Mesendoderm (in vitro differentiated cells): ENCODE data around the gene TUT7.

Experiments used
- DNase-seq: peaks from one replicate; pipeline ENCODE4 v3.0.0; 2013
- H2AK5ac ChIP-seq: 2 replicates; pipeline ENCODE4 v1.6.1; 2013; ENCODE audit warnings: low read length, inconsistent platforms
- H2BK120ac ChIP-seq: 2 replicates; pipeline ENCODE4 v1.6.1; 2013; ENCODE audit warnings: low read depth, mild to moderate bottlenecking, low read length, moderate library complexity, mixed read lengths
- H2BK15ac ChIP-seq: replicated peaks from 2 replicates; pipeline ENCODE4 v1.6.1; 2013; ENCODE audit warnings: low read depth, mild to moderate bottlenecking, moderate library complexity
- H2BK5ac ChIP-seq: 2 replicates; pipeline ENCODE4 v1.6.1; 2013; ENCODE audit warnings: low read length, inconsistent platforms
- H3K18ac ChIP-seq: 2 replicates; pipeline ENCODE4 v1.6.1; 2013; ENCODE audit warnings: mild to moderate bottlenecking, low read length, mixed read lengths
- H3K23ac ChIP-seq: one replicate; pipeline ENCODE4 v1.6.1; 2013; ENCODE audit warnings: low read length
- H3K27ac ChIP-seq: 2 replicates; pipeline ENCODE4 v1.5.1; 2013; ENCODE audit warnings: low read depth, mild to moderate bottlenecking, inconsistent platforms, low read length, moderate library complexity
- H3K27me3 ChIP-seq: 2 replicates; pipeline ENCODE4 v1.6.1; 2013; ENCODE audit warnings: low read length, control low read depth, mild to moderate bottlenecking, inconsistent platforms; ENCODE audit not compliant: insufficient read depth, poor library complexity
- H3K36me3 ChIP-seq: 2 replicates; pipeline ENCODE4 v1.6.1; 2013; ENCODE audit warnings: low read length, inconsistent platforms; ENCODE audit not compliant: control insufficient read depth, insufficient read depth
- H3K4ac ChIP-seq: one replicate; pipeline ENCODE4 v1.6.1; 2013; ENCODE audit warnings: low read depth, mild to moderate bottlenecking, low read length, moderate library complexity
- H3K4me1 ChIP-seq: 2 replicates; pipeline ENCODE4 v1.6.1; 2013; ENCODE audit warnings: low read depth, low read length, inconsistent platforms; ENCODE audit not compliant: control insufficient read depth
- H3K4me2 ChIP-seq: 2 replicates; pipeline ENCODE4 v1.6.1; 2013; ENCODE audit warnings: low read length
- H3K4me3 ChIP-seq: 2 replicates; pipeline ENCODE4 v1.5.1; 2013; ENCODE audit warnings: mild to moderate bottlenecking, low read length
- H3K56ac ChIP-seq: one replicate; pipeline ENCODE4 v1.6.1; 2013; ENCODE audit warnings: low read length
- H3K79me1 ChIP-seq: 2 replicates; pipeline ENCODE4 v1.6.1; 2013; ENCODE audit warnings: low read length, inconsistent platforms
- H3K79me2 ChIP-seq: 2 replicates; pipeline ENCODE4 v1.6.1; 2013; ENCODE audit warnings: mild to moderate bottlenecking, low read length; ENCODE audit not compliant: control insufficient read depth, insufficient read depth
- H3K9ac ChIP-seq: 2 replicates; pipeline ENCODE4 v1.6.1; 2013; ENCODE audit warnings: low read length, inconsistent platforms
- H4K5ac ChIP-seq: one replicate; pipeline ENCODE4 v1.6.1; 2013; ENCODE audit warnings: low read length
- H4K8ac ChIP-seq: one replicate; pipeline ENCODE4 v1.6.1; 2013; ENCODE audit warnings: low read depth, mild to moderate bottlenecking, control low read depth, low read length, moderate library complexity
- WGBS: extraction: QIAGEN DNeasy Blood & Tissue Kit; methylation state at CpG from one replicate; pipeline ENCODE4 v1.1.7; 2013; ENCODE audit warnings: low lambda C conversion rate, missing lambda C conversion rate; ENCODE audit not compliant: insufficient coverage; ENCODE audit errors: extremely low coverage; 5-methylcytosine and 5-hydroxymethylcytosine counted together

The TUT7 gene

GRCh38 chr9:86259557-86259956 is 94.7 kb downstream of the TUT7 start, which contains the start of gene C9orf153:
Gene C9orf153, minus strand, starts transcription at chr9:86259657. Its CDS starts 30,054 bp downstream, at chr9:86229603.
- no peak within 1 kb of the TSS for H2BK15ac ChIP-seq
- no CpG with 5 or more reads among the region's 8 CpGs for WGBS
- no peaks in the 10 kb centered on the region for H3K4me1 ChIP-seq
- H3K23ac ChIP-seq: no peak within 1 kb of the TSS
- H2BK5ac ChIP-seq: no peak within 1 kb of the TSS
- no peak within 1 kb of the TSS for H3K4me3 ChIP-seq
- no peak within 1 kb of the TSS for H2BK120ac ChIP-seq
- H4K5ac ChIP-seq: no peak within 1 kb of the TSS
- no peak within 1 kb of the TSS for H3K18ac ChIP-seq
- H3K79me2 ChIP-seq: no peaks in the 10 kb centered on the region
- no peak within 1 kb of the TSS for H3K4me2 ChIP-seq
- H2AK5ac ChIP-seq: no peak within 1 kb of the TSS
- no peak within 1 kb of the TSS for H3K56ac ChIP-seq
- H3K27me3 ChIP-seq: no peaks in the 10 kb centered on the region
- H4K8ac ChIP-seq: no peak within 1 kb of the TSS
- no peak within 1 kb of the TSS for H3K27ac ChIP-seq
- no peak within 1 kb of the TSS for H3K9ac ChIP-seq
- no peaks in the 10 kb centered on the region for H3K79me1 ChIP-seq
- H3K4ac ChIP-seq: no peak within 1 kb of the TSS
- DNase-seq: no peak
- H3K36me3 ChIP-seq: peaks cover 2% of the 10 kb centered on the region

GRCh38 chr9:86257391-86257790 is 96.8 kb downstream of the TUT7 start:
- H2BK5ac ChIP-seq: no peak overlapping the region
- H2BK120ac ChIP-seq: no peak overlapping the region
- H3K27me3 ChIP-seq: no peaks in the 10 kb centered on the region
- no peak overlapping the region for H3K4ac ChIP-seq
- H3K79me2 ChIP-seq: no peaks in the 10 kb centered on the region
- no peak overlapping the region for H3K18ac ChIP-seq
- H4K5ac ChIP-seq: no peak overlapping the region
- no peaks in the 10 kb centered on the region for H3K4me1 ChIP-seq
- H4K8ac ChIP-seq: no peak overlapping the region
- no peak overlapping the region for H2BK15ac ChIP-seq
- DNase-seq: no peak
- H3K56ac ChIP-seq: no peak overlapping the region
- no peak overlapping the region for H3K23ac ChIP-seq
- H3K79me1 ChIP-seq: no peaks in the 10 kb centered on the region
- no CpG with 5 or more reads among the region's 2 CpGs for WGBS
- H3K27ac ChIP-seq: no peak overlapping the region
- H3K36me3 ChIP-seq: no peaks in the 10 kb centered on the region
- H3K9ac ChIP-seq: no peak overlapping the region
- H2AK5ac ChIP-seq: no peak overlapping the region
- no peak overlapping the region for H3K4me2 ChIP-seq
- no peak overlapping the region for H3K4me3 ChIP-seq

- no peak overlapping the region for H3K4me2 ChIP-seq
- H3K56ac ChIP-seq: no peak overlapping the region
- no peak overlapping the region for H3K4ac ChIP-seq
- H3K79me1 ChIP-seq: no peaks in the 10 kb centered on the region
- H3K79me2 ChIP-seq: no peaks in the 10 kb centered on the region
- H2BK120ac ChIP-seq: no peak overlapping the region
- WGBS: no CpG with 5 or more reads among the region's 3 CpGs
- no peak for DNase-seq
- H2BK15ac ChIP-seq: no peak overlapping the region
- no peak overlapping the region for H2AK5ac ChIP-seq
- no peak overlapping the region for H3K4me3 ChIP-seq
- H2BK5ac ChIP-seq: no peak overlapping the region
- H3K27ac ChIP-seq: no peak overlapping the region
- no peaks in the 10 kb centered on the region for H3K36me3 ChIP-seq
- no peak overlapping the region for H4K5ac ChIP-seq
- H3K23ac ChIP-seq: no peak overlapping the region
- no peak overlapping the region for H4K8ac ChIP-seq
- H3K18ac ChIP-seq: no peak overlapping the region
- no peaks in the 10 kb centered on the region for H3K27me3 ChIP-seq
- H3K9ac ChIP-seq: no peak overlapping the region
- no peaks in the 10 kb centered on the region for H3K4me1 ChIP-seq
Measured at GRCh38 chr9:86256653-86257052, 97.6 kb downstream of the TUT7 start.

- H3K79me1 ChIP-seq: no peaks in the 10 kb centered on the region
- H4K8ac ChIP-seq: no peak overlapping the region
- no peak overlapping the region for H3K4ac ChIP-seq
- H3K27me3 ChIP-seq: no peaks in the 10 kb centered on the region
- H3K4me3 ChIP-seq: no peak overlapping the region
- no peaks in the 10 kb centered on the region for H3K79me2 ChIP-seq
- H3K27ac ChIP-seq: no peak overlapping the region
- H3K36me3 ChIP-seq: no peaks in the 10 kb centered on the region
- WGBS: no CpG with 5 or more reads among the region's 3 CpGs
- no peak overlapping the region for H3K56ac ChIP-seq
- H4K5ac ChIP-seq: no peak overlapping the region
- H2BK120ac ChIP-seq: no peak overlapping the region
- no peak overlapping the region for H2AK5ac ChIP-seq
- no peak overlapping the region for H2BK15ac ChIP-seq
- no peak overlapping the region for H3K18ac ChIP-seq
- no peak overlapping the region for H3K4me2 ChIP-seq
- H3K23ac ChIP-seq: no peak overlapping the region
- no peak for DNase-seq
- no peaks in the 10 kb centered on the region for H3K4me1 ChIP-seq
- no peak overlapping the region for H2BK5ac ChIP-seq
- H3K9ac ChIP-seq: no peak overlapping the region
Measured at GRCh38 chr9:86253577-86253976, 100.6 kb downstream of the TUT7 start.

GRCh38 chr9:86252870-86253269 is 101.3 kb downstream of the TUT7 start:
- Histone ChIP-seq H3K9ac (no peak overlapping the region), H3K4me3 (no peak overlapping the region), H4K8ac (no peak overlapping the region), H3K4ac (no peak overlapping the region), H3K18ac (no peak overlapping the region), H3K4me1 (no peaks in the 10 kb centered on the region), H3K36me3 (no peaks in the 10 kb centered on the region), H3K4me2 (no peak overlapping the region), H3K79me1 (no peaks in the 10 kb centered on the region), H4K5ac (no peak overlapping the region), H2BK5ac (no peak overlapping the region), H3K79me2 (no peaks in the 10 kb centered on the region), H2BK15ac (no peak overlapping the region), H3K27me3 (no peaks in the 10 kb centered on the region), H3K56ac (no peak overlapping the region), H3K23ac (no peak overlapping the region), H3K27ac (no peak overlapping the region), H2AK5ac (no peak overlapping the region), H2BK120ac (no peak overlapping the region)
- DNase-seq: peak; percentile 22
- WGBS: no CpG with 5 or more reads among the region's 1 CpG

GRCh38 chr9:86250123-86250522 is 104.1 kb downstream of the TUT7 start:
- H2BK15ac ChIP-seq: no peak overlapping the region
- no peak overlapping the region for H2AK5ac ChIP-seq
- H3K4me3 ChIP-seq: no peak overlapping the region
- H3K56ac ChIP-seq: no peak overlapping the region
- no peak overlapping the region for H3K27ac ChIP-seq
- DNase-seq: no peak
- H3K79me2 ChIP-seq: no peaks in the 10 kb centered on the region
- H4K5ac ChIP-seq: no peak overlapping the region
- H3K23ac ChIP-seq: no peak overlapping the region
- no peak overlapping the region for H2BK120ac ChIP-seq
- H3K27me3 ChIP-seq: no peaks in the 10 kb centered on the region
- no peaks in the 10 kb centered on the region for H3K4me1 ChIP-seq
- H3K36me3 ChIP-seq: no peaks in the 10 kb centered on the region
- no peaks in the 10 kb centered on the region for H3K79me1 ChIP-seq
- no peak overlapping the region for H4K8ac ChIP-seq
- no peak overlapping the region for H3K4ac ChIP-seq
- no peak overlapping the region for H3K4me2 ChIP-seq
- H2BK5ac ChIP-seq: no peak overlapping the region
- H3K9ac ChIP-seq: no peak overlapping the region
- H3K18ac ChIP-seq: no peak overlapping the region
